ENCODE measurements around the gene RALGPS2. TPM values are rescaled to one million over a fixed set of nuclear protein-coding genes. Genes with fewer than 3 reads are reported as not detected.

The RALGPS2 gene
- polyA plus RNA-seq, 1 experiment, result 67.2 TPM

DNA sequence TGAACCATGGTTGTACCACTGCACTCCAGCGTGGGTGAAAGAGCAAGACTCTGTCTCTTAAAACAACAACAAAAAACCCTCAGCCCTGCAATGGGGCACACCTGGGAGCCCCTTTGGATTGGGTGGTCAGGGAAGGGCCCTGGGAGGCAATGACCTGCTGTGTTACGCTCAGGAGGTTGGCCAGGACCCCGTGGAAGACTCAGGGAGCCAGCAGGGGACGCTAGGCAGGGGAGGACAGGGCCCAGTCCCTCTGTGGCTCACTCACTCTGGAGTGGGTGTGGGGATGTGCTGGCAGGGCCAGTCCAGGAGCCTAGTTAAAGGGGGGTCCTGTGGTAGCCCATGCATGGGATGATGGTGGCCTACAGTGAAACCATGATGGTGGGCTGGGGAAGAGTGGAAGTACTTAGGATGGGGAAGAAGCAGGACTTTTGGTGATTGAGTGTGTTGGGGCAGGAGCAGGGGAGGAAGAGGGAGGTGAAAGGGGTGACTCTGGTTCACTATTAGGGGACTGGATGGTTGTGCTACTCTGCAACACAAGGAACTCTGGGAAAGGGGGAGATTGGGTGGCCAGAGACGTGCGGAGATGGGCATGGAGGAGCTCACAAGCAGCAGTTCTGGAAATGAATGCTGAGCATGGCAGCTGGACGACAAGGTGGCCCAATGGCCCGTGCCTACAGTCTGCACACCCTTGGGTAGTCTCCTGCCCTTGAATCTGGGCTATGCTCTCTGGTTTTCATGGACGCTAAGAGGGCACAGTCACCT, 244.4 kb downstream of the RALGPS2 start:
- Histone ChIP-seq H3K9me3 (ENCODE audit: control insufficient read depth, insufficient read depth, low read length) (no peaks in the 10 kb centered on the region), H3K27me3 (ENCODE audit: control insufficient read depth, insufficient read depth, low read length) (peaks cover 4% of the 10 kb centered on the region), H3K27ac (ENCODE audit: low read depth, low read length) (no peak overlapping the region), H3K4me3 (ENCODE audit: low read depth, low read length) (no peak overlapping the region)
- DNase-seq (ENCODE audit: low read depth, low spot score), result no peak
- TF ChIP-seq, protein P1, sequence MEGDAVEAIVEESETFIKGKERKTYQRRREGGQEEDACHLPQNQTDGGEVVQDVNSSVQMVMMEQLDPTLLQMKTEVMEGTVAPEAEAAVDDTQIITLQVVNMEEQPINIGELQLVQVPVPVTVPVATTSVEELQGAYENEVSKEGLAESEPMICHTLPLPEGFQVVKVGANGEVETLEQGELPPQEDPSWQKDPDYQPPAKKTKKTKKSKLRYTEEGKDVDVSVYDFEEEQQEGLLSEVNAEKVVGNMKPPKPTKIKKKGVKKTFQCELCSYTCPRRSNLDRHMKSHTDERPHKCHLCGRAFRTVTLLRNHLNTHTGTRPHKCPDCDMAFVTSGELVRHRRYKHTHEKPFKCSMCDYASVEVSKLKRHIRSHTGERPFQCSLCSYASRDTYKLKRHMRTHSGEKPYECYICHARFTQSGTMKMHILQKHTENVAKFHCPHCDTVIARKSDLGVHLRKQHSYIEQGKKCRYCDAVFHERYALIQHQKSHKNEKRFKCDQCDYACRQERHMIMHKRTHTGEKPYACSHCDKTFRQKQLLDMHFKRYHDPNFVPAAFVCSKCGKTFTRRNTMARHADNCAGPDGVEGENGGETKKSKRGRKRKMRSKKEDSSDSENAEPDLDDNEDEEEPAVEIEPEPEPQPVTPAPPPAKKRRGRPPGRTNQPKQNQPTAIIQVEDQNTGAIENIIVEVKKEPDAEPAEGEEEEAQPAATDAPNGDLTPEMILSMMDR (IDR thresholded peaks at IDR 0.05; ENCODE audit: low read depth, low read length), result no peak
- ChIA-PET POLR2A (no interaction called here), CTCF (no interaction called here)

DNA sequence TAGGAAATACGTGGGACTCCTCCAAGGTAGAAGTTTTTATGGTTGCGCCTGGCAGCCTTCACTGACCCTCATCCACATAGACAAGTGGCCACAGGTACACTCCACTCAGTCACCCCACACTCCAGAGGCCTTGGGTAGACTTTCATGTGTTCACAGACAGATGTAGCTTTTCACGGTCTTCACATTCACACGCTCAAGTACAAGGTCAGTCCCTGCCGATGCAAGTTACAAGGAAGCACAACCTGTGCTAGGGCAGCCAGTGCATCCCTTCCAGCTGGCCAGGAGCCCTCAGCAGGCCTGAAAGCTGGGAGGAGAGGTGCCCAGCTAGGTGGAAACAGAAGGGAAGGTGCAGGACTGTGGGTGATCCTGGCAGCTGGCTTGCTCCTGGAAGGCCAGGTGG, 245.1 kb downstream of the RALGPS2 start:
- H3K27ac ChIP-seq (ENCODE audit: low read depth, low read length), result no peak overlapping the region
- H3K27me3 ChIP-seq (ENCODE audit: control insufficient read depth, insufficient read depth, low read length), result peaks cover 4% of the 10 kb centered on the region
- no peak for DNase-seq (ENCODE audit: low read depth, low spot score)
- ChIA-PET CTCF (no interaction called here), POLR2A (no interaction called here)
- TF ChIP-seq, protein P1 (IDR thresholded peaks at IDR 0.05; ENCODE audit: low read depth, low read length), result no peak
- peaks cover under 1% of the 10 kb centered on the region; the same call in 1 of the 2 replicates for H3K9me3 ChIP-seq (ENCODE audit: control insufficient read depth, insufficient read depth, low read length)
- no peak overlapping the region for H3K4me3 ChIP-seq (ENCODE audit: low read depth, low read length)

Small RNA genes within 50 kb of the gene (small RNA-seq; reads per million reads assigned to genes)
- gene MIR4424 (ENCODE audit: insufficient read length, low read depth), result 7.0 reads per million, percentile 62 among the genes with 10 or more reads in this experiment
- gene RF00092 (ENCODE audit: insufficient read length, low read depth), result not detected

Other genes starting within 250 kb of the RALGPS2 start
- not detected in 2 replicates for gene CLEC20A, start 228.3 kb upstream of the RALGPS2 start, polyA plus RNA-seq (2011; rRNA removed)
- gene TEX35, start 212.1 kb upstream of the RALGPS2 start, polyA plus RNA-seq (2011; rRNA removed), result not detected in 2 replicates
- gene ANGPTL1, start 145.8 kb downstream of the RALGPS2 start, polyA plus RNA-seq (2011; rRNA removed), result 0.16 and 0.47 TPM in 2 replicates

All from AG04450 (cell line).